ENCODE data around the gene MTNR1A. TPM values are rescaled to one million over a fixed set of nuclear protein-coding genes. Genes with fewer than 3 reads are reported as not detected.

Gene MTNR1A
- total and polyA plus RNA-seq, 2 donors (not counting 3 experiments of a cell fraction or from before 2014, with no cell fraction given), result not detected

- H3K4me2 ChIP-seq (ENCODE audit: insufficient read depth, low read length), result no peak overlapping the region
- no peaks in the 10 kb centered on the region for H3K9me1 ChIP-seq (replicated peaks; ENCODE audit: control insufficient read depth, extremely low read depth, insufficient read depth, low read length)
- H3K4me1 ChIP-seq (ENCODE audit: control insufficient read depth, extremely low read depth, insufficient read depth, low read length), result no peaks in the 10 kb centered on the region
- dilution Hi-C loops (cut with MboI; ENCODE audit: extremely low pct_ligation_motif_present, low sequenced_read_pairs) (no loop called here), intact Hi-C loops (cut with micrococcal nuclease) (no loop called here)
- H3K36me3 ChIP-seq (ENCODE audit: control insufficient read depth in 2 of 2, extremely low read depth in 1 of 2, insufficient read depth in 2 of 2, low read length in 2 of 2), result no peaks in the 10 kb centered on the region
- H3K79me2 ChIP-seq (ENCODE audit: control insufficient read depth, insufficient read depth, low read length), result no peaks in the 10 kb centered on the region
- H2AFZ ChIP-seq (ENCODE audit: low read depth, low read length), result no peak overlapping the region
- TF ChIP-seq MAX (IDR thresholded peaks at IDR 0.05; ENCODE audit: insufficient read depth, insufficient read length), result no peak
- no peak for TF ChIP-seq FOS (IDR thresholded peaks at IDR 0.05; ENCODE audit: borderline replicate concordance, insufficient read depth, low read length)
- no peak for TF ChIP-seq POLR2A (IDR thresholded peaks at IDR 0.05; ENCODE audit: low read depth, low read length)
- no peak for TF ChIP-seq JUN (IDR thresholded peaks at IDR 0.05; ENCODE audit: borderline replicate concordance, insufficient read depth, insufficient read length, low read depth)
- TF ChIP-seq EZH2 (IDR thresholded peaks at IDR 0.05; ENCODE audit: borderline replicate concordance, low read depth, low read length, severe bottlenecking), result no peak
- TF ChIP-seq GATA2 (IDR thresholded peaks at IDR 0.05; ENCODE audit: insufficient read depth, insufficient read length, low read depth, low read length), result no peak
- TF ChIP-seq, protein P1, sequence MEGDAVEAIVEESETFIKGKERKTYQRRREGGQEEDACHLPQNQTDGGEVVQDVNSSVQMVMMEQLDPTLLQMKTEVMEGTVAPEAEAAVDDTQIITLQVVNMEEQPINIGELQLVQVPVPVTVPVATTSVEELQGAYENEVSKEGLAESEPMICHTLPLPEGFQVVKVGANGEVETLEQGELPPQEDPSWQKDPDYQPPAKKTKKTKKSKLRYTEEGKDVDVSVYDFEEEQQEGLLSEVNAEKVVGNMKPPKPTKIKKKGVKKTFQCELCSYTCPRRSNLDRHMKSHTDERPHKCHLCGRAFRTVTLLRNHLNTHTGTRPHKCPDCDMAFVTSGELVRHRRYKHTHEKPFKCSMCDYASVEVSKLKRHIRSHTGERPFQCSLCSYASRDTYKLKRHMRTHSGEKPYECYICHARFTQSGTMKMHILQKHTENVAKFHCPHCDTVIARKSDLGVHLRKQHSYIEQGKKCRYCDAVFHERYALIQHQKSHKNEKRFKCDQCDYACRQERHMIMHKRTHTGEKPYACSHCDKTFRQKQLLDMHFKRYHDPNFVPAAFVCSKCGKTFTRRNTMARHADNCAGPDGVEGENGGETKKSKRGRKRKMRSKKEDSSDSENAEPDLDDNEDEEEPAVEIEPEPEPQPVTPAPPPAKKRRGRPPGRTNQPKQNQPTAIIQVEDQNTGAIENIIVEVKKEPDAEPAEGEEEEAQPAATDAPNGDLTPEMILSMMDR (IDR thresholded peaks at IDR 0.05; ENCODE audit: extremely low read depth in 1 of 2, insufficient read depth in 1 of 2, low read depth in 1 of 2, low read length in 2 of 2), result no peak
- no peak for TF ChIP-seq MYC (IDR thresholded peaks at IDR 0.05; ENCODE audit: low read depth, low read length)
- no peak for TF ChIP-seq POLR2AphosphoS5 (IDR thresholded peaks at IDR 0.05; ENCODE audit: insufficient read depth, low read depth, low read length)
- H3K9me3 ChIP-seq (replicated peaks; ENCODE audit: control insufficient read depth, insufficient read depth, low read length), result no peaks in the 10 kb centered on the region
- DNase-seq (ENCODE audit: low read depth, low spot score) (no peak), FAIRE-seq (no peak)
- ChIA-PET POLR2A (no interaction called here), CTCF (interaction anchor here (2.4 kb wide), 1 partner anchor 520 kb away, joined by 37 read pairs; the partner anchor contains the start of gene TLR3)
- BruUV-seq (replicated peaks), result no TSS peak
- no peak overlapping the region for H3K4me3 ChIP-seq (replicated peaks in 1 of 3; ENCODE audit: insufficient read depth in 1 of 3, low read depth in 1 of 3, low read length in 3 of 3)
- no peak overlapping the region for H3K9ac ChIP-seq (replicated peaks; ENCODE audit: extremely low read depth, insufficient read depth, low read length)
- no peaks in the 10 kb centered on the region for H3K27me3 ChIP-seq (ENCODE audit: control insufficient read depth in 2 of 2, insufficient read depth in 2 of 2, low read length in 2 of 2)
- H3K27ac ChIP-seq (ENCODE audit: insufficient read depth, low read depth, low read length), result no peak overlapping the region
- no peaks in the 10 kb centered on the region for H4K20me1 ChIP-seq (replicated peaks; ENCODE audit: control insufficient read depth, extremely low read depth, insufficient read depth, low read length)
Measured at GRCh38 chr4:186588503-186588902, 33.1 kb upstream of the MTNR1A start.

Measured in endothelial cell of umbilical vein (primary cell).